ENCODE results near the gene SPEN. TPM values are rescaled to one million over a fixed set of nuclear protein-coding genes. Genes with fewer than 3 reads are reported as not detected.

SPEN gene
- total RNA-seq, 1 donor from 2014 or later = 37.8 TPM

DNA sequence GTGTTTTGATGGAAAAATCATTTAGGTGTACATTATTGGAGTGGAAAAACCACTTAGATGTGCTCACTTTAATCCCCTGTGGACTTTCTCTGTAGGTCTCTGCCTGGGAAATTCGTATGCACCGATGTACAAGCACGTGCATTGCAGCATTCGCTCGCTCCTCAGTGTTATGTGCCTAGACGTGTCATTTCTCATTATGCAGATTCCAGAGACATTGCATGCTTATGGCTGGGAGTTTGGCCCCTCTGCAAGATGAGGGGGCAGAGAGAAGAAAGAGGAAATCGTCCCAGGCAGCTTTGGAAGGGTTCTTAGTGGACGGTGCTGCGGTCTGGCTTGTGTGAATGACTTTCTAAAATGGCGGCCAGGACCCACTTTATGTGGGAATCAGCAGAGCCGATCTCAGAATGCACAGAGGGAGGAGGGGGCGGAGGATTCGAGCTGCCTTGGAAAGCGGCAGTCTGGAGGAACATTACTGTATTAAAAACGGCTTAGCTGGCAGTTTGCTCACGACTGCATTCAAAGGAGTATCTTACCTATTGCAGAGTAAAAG lies 2.3 kb downstream of the SPEN start:
- DNase-seq (ENCODE audit: low spot score) = no peak
- intact Hi-C loops (cut with DNase I) = loop anchor here (2.0 to 5.0 kb wide), 2 partner anchors 37 to 97 kb away; no protein-coding TSS in a partner anchor

DNA sequence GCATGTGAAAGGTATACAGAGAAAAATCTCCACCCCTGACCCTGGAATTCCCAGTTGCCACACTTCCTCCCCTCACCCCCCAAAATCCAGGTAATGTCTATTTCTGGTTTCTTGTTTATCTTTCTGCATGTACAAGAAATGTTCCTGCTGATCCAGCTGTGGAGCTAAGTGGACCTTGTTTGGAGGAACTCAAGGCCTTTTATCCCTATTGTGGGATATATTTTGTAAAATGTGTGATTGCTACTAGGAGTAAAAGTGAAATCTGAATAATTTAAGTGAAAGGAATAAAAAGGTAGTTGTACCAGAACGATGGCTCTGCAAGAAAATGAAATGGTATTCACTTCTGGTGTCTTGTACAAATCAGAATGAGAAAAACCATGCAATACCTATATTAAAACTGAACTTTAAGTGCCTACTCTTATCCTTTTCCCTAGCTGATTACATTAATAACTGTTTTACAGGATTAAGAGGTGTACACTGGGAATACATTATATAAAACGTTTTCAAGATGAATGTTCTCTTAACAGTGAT lies 3.0 kb downstream of the SPEN start:
- DNase-seq (ENCODE audit: low spot score) = no peak
- intact Hi-C loops (cut with DNase I) = no loop called here

DNA sequence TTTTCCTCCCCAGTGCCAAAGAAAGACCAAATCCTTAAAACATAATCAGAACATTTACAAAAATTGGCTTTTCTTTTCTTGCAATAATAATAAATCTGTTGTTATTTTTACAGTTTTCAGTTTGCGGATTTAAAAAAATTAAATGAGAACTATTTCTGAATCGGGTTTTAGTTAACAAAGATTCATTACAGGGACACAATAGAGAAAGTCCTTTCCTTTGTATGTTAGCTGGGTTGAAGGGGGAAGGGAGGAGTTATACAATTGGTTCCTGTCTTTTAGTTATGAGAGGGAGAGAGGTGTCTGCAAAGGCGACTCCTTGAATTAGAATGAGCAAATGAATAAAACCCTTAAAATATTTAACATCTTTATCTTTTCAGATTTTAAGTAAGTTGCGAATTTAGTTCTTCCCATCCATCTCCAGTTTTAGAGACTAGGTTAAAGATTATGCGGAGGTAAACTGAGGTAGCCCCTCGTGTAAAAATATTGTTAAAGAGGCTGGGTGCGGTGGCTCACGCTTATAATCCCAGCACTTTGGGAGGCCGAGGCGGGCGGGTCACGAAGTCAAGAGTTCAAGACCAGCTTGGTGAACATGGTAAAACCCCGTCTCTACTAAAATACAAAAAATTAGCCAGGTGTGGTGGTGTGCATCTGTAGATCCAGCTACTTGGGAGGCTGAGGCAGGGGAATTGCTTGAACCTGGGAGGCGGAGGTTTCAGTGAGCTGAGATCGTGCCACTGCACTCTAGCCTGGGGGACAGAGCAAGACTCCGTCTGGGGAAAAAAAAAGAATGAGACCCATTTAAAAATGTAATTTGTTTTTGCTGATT lies 3.9 kb downstream of the SPEN start:
- no peak for DNase-seq (ENCODE audit: low spot score)
- intact Hi-C loops (cut with DNase I) = no loop called here

- intact Hi-C loops (cut with DNase I) = no loop called here
Measured at GRCh38 chr1:15852036-15852827, 4.7 kb downstream of the SPEN start.

DNA sequence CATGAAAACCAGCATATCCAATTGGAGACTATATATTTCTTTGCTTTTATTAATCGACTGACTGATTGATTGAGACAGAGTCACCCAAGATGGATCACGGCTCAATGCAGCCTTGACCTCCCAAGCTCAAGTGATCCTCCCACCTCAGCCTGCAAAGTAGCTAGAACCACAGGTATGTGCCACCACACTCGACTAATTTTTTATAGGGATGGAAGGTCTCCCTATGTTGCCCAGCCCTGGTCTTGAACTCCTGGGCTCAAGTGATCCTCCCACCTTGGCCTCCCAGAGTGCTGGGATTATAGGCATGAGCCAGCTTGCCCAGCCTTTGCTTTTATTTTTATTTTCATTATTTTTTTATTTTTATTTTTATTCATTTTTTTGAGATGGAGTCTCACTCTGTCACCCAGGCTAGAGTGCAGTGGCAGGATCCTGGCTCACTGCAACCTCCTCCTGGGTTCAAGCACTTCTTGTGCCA lies 5.4 kb downstream of the SPEN start:
- DNase-seq (ENCODE audit: low spot score) = no peak
- intact Hi-C loops (cut with DNase I) = no loop called here

More at GRCh38 chr1:15852036-15852827, 4.7 kb downstream of the SPEN start:
- no peak for DNase-seq (ENCODE audit: low spot score)

DNA sequence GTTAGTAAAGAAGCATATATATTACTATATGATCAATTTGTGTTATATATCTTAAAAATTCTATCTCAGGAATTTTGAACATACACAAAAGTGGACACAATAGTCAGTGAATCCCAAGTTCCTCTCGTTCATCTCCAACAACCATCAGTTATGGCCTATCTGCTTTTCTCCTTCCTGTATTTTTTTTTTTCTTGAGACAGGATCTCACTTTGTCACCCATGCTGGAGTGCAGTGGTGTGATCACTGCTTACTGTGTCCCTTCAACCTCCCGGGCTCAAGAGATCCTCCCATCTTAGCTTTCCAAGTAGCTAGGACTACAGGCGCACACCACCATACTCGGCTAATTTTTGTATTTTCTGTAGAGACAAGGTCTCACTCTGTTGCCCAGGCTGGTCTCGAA lies 9.4 kb downstream of the SPEN start:
- intact Hi-C loops (cut with DNase I) = no loop called here
- DNase-seq (ENCODE audit: low spot score) = no peak

DNA sequence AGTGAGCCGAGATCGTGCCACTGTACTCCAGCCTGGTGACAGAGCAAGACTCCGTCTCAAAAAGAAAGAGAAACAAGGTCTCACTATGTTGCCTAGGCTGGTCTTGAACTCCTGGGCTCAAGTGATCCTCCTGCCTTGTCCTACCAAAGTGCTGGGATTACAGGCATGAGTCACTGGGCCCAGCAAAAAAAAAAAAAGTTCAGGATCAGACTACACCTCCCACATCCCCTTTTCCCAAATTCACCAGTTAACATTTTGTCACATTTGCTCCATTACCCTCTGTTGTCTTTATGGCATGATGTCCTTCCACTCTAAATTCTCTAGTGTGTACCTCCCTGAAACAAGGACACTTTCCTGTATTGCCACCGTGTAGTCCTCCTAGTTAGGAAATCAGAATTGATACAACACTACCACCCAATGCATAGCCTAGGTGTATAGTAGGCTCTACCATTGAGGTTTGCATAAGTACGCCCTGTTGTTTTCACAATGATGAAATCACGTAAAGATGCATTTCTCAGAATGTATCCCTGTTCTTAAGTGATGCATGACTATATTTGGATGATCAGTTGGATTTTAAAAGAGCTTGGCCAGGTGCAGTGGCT lies 10.7 kb downstream of the SPEN start:
- DNase-seq (ENCODE audit: low spot score) = no peak
- intact Hi-C loops (cut with DNase I) = no loop called here

DNA sequence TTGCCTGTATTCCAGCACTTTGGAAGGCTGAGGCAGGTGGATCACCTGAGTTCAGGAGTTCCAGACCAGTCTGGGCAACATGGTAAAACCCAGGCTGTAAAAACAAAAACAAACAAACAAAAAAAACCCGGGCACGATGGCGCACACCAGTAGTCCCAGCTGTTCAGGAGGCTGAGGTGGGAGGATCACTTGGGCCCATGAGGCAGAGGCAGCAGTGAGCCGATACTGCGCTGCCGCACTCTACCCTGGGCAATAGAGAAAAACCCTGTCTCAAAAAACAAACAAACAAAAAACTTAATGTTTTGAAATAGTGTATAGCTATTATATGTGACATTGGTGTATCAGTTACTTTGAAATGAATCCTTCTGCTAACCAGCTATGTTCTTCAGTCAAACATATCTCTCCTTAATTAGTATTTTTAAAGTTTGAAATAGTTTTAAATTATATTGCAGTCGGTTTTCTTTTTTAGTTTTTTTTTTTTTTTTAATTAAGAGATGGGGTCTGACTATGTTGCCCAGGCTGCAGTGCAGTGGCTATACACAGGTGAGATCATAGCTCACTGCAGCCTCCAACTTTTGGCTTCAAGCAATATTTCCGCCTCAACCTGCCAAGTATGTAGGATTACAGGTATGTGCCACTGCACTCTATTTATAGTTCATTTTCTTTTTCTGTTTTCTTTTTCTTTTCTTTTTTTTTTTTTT lies 11.3 kb downstream of the SPEN start:
- DNase-seq (ENCODE audit: low spot score) = no peak
- intact Hi-C loops (cut with DNase I) = no loop called here

DNA sequence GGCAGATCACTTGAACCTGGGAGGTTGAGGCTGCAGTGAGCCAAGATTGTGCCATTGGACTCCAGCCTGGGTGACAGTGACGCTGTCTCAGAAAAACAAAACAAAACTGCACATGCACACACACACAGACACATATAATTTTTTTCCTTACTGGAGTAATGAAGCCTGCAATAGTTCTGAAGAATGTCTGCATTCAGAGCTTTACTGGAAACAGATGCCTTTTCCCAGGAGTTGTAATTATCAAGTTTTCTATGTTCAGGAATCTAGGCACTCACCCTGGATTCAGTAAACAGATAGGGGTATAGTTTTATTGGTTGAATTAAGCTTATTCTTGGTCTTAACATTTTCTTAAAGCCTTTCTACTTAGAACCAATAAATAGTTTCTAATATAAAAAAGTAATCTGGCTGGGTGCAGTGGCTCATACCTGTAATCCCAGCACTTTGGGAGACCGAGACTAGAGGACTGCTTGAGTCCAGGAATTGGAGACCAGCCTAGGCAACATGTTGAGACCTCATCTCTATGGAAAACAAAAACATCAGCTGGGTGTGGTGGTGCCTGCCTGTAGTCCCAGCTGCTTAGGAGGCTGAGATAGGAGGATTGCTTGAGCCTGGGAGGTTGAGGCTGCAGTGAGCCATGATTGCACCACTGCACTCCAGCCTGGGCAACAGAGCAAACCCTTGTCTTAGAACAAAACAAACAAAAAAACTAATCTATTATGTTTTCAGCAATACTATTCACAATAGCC lies 15.8 kb downstream of the SPEN start:
- no peak for DNase-seq (ENCODE audit: low spot score)
- intact Hi-C loops (cut with DNase I) = no loop called here

GRCh38 chr1:15866721-15867201 lies 19.3 kb downstream of the SPEN start:
- DNase-seq (ENCODE audit: low spot score) = no peak
- intact Hi-C loops (cut with DNase I) = no loop called here

DNA sequence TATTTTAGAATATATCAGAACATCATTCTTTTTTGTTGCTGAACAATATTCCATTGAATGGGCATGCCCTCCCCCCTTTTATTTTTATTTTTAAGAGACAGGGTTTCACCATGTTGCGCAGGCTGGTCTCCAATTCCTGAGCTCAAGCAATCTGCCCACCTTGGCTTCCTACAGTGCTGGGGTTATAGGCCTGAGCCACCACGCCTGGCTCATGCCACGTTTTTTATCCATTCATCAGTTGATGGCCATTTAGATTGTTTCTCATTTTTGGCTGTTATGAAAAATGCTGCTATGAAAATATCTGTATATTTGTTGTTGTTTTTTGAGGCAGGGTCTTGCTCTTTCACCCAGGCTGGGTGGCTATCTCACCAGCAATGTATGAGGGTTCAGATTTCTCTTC lies 19.8 kb downstream of the SPEN start:
- intact Hi-C loops (cut with DNase I) = no loop called here
- DNase-seq (ENCODE audit: low spot score) = no peak

DNA sequence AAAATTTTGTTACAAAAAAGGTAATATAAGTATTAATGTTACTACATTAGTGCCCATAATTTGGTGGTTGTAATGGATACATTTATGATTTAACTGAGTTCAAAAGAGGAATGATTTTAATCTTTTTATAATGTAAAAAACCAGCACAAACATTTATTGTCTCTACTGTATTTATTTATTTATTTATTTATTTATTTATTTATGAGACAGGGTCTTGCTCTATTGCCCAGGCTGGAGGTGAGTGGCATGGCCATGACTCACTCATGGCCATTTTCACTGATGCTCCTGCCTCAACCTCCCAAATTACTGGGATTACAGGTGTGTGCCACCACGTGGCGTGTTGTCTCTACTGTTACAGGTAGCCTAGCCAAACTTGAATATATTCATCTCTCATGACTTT lies 21.9 kb downstream of the SPEN start:
- intact Hi-C loops (cut with DNase I) = no loop called here
- no peak for DNase-seq (ENCODE audit: low spot score)

- intact Hi-C loops (cut with DNase I) = no loop called here
- no peak for DNase-seq (ENCODE audit: low spot score)
Measured at GRCh38 chr1:15870421-15870820, 22.9 kb downstream of the SPEN start.

DNA sequence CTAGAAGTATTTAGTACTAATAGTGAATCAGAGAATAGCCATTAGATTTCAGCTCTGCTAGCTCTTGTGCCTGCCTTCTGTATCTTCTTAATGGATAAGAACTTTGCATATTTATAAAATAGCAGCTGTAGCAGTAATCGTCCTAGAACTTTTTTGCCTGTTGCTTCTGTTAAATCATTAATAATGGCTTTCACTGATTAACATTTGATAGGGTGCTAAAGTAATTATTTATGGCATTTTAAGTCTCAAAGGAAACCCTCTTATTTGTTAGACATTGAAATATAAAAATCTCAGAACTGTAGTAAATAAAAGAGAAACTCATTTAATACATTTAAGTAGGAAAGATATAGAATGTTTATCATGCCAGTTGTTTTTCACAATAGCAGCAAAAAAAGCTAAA lies 27.0 kb downstream of the SPEN start:
- no peak for DNase-seq (ENCODE audit: low spot score)
- intact Hi-C loops (cut with DNase I) = no loop called here

DNA sequence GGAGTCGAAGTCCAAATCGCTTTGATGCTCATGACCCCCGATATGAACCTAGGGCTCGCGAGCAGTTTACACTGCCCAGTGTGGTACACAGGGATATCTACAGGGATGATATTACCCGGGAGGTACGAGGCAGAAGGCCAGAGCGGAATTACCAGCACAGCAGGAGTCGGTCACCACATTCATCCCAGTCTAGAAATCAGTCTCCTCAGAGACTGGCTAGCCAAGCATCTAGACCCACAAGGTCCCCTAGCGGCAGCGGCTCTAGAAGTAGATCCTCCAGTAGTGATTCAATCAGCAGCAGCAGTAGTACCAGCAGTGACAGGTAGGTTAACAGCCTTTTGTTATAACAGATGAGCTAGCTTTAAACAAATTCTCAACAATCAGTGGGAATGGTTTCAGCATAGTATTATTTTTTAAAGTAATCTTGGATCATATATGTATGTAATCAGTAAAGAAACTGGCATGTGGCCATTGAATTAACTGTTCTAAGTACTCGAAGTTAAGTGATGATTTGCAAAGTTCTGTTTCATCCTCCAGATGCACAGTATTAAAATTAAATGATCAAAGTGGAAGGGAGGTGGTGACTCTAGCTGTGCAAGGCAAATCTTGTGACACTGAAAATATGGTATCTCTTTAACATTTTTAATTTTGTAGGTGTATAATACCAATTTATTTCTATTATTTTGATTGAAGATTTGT lies 29.0 kb downstream of the SPEN start:
- intact Hi-C loops (cut with DNase I) = no loop called here
- DNase-seq (ENCODE audit: low spot score) = no peak

GRCh38 chr1:15881961-15882360 lies 34.5 kb downstream of the SPEN start:
- no peak for DNase-seq (ENCODE audit: low spot score)
- intact Hi-C loops (cut with DNase I) = no loop called here

DNA sequence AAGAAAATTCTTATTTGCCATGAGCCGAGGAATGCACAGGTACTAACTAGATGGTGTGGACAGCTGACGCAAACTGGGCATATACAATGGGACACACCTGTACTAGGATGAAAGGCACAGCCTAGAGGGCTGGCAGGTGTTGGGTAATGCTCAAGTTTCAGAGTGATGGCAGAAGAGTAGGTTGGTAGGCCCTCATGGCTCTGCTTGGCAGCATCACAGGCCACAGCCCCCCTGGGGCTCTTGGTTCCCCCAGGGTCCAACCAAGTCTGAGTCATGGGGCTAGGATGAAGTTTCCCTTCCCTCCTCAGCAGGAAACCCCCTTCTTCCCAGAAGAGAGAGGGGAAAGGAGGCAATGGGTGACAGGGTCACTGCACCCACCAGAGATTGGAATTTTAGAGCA lies 35.2 kb downstream of the SPEN start:
- intact Hi-C loops (cut with DNase I) = no loop called here
- no peak for DNase-seq (ENCODE audit: low spot score)

DNA sequence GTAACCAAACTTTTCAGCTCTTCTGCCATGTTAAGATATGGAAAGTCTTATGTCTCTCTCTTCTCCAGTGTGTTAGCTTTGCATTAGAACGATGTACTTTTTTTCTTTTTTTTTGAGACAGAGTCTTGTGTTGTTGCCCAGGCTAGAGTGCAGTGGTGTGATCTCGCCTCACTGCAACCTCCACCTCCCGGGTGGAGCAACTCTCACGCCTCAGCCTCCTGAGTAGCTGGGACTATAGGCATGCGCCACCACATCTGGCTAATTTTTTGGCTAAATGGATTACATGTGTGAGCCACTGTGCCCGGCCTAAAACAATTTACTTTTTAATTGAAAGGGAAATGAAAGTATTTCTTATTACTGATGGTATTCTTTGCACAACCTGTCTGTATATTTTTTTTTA lies 35.8 kb downstream of the SPEN start:
- intact Hi-C loops (cut with DNase I) = no loop called here
- no peak for DNase-seq (ENCODE audit: low spot score)
